ENCODE results near the gene LIN54. TPM values are rescaled to one million over a fixed set of nuclear protein-coding genes. Genes with fewer than 3 reads are reported as not detected.

Gene LIN54
- total and polyA plus RNA-seq, 2 of the 13 experiments (the other 11 are each of a cell fraction or from before 2014, with no cell fraction given): 25.2 to 32.9 TPM

DNA sequence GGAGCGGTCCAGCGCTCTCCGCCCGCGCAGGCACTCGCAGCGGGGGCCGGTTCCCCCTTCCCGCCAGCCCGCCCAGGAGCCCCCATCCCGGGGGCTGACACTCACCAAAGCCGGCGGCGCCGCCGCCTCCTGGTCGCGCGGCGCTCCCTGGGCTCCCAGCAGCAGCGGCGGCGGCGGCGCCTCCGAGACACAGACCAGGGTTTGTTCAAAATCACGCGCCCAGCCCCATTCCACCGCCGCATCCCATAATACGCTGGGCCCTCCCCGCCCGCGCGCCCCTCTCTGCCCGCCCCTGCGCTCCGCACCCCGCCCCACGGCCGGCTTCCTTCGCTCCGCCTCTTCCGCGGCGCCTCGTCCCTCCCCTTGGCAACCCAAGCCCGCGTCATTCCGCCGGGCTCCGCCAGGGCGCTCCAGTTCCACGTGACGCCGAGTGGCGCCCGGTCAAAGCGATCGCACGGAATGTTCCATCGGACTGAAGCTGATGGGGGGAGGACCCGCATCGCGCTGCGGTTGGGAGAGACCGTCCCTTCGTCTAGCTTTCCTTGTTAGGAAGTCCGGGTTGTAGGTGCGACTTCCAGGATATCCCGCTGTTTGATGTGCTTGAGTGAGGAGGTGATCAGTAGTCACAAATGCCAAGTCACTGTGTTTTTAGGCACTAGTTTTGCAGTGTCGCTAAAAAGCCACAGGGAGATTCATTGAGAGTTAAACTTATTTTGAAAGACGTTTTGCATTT, 2.2 kb upstream of the LIN54 start (continued):
- no peak for TF ChIP-seq ZBTB7A (CRISPR knock-in tag; IDR thresholded peaks at IDR 0.05)
- TF ChIP-seq SP4 (CRISPR knock-in tag; IDR thresholded peaks at IDR 0.05): peak; percentile 62; the same call in 1 of the 2 replicates
- no peak for TF ChIP-seq ZNF672 (CRISPR knock-in tag; IDR thresholded peaks at IDR 0.05)
- no peak for TF ChIP-seq NR2F1 (CRISPR knock-in tag; IDR thresholded peaks at IDR 0.05)
- TF ChIP-seq RBM22 (optimal IDR thresholded peaks at IDR 0.05; ENCODE audit: low read length): no peak
- TF ChIP-seq, protein P1, sequence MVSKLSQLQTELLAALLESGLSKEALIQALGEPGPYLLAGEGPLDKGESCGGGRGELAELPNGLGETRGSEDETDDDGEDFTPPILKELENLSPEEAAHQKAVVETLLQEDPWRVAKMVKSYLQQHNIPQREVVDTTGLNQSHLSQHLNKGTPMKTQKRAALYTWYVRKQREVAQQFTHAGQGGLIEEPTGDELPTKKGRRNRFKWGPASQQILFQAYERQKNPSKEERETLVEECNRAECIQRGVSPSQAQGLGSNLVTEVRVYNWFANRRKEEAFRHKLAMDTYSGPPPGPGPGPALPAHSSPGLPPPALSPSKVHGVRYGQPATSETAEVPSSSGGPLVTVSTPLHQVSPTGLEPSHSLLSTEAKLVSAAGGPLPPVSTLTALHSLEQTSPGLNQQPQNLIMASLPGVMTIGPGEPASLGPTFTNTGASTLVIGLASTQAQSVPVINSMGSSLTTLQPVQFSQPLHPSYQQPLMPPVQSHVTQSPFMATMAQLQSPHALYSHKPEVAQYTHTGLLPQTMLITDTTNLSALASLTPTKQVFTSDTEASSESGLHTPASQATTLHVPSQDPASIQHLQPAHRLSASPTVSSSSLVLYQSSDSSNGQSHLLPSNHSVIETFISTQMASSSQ (IDR thresholded peaks at IDR 0.05; ENCODE audit: low read depth): no peak; the same call in 1 of the 2 replicates
- TF ChIP-seq, protein P1 (CRISPR knock-in tag; IDR thresholded peaks at IDR 0.05; ENCODE audit: borderline replicate concordance): peak; percentile 70; the same call in 1 of the 2 replicates
- peak; percentile 67 for TF ChIP-seq UBTF (CRISPR knock-in tag; IDR thresholded peaks at IDR 0.05)
- TF ChIP-seq KDM4B (CRISPR knock-in tag; IDR thresholded peaks at IDR 0.05): no peak
- no peak for TF ChIP-seq ZNF569 (CRISPR knock-in tag; IDR thresholded peaks at IDR 0.05; ENCODE audit: borderline replicate concordance)
- TF ChIP-seq ZBTB21 (CRISPR knock-in tag; IDR thresholded peaks at IDR 0.05): no peak
- TF ChIP-seq HMG20B (CRISPR knock-in tag; conservative IDR thresholded peaks at IDR 0.05): no peak
- TF ChIP-seq TBP (CRISPR knock-in tag; IDR thresholded peaks at IDR 0.05): no peak
- TF ChIP-seq ELF1 (CRISPR knock-in tag; IDR thresholded peaks at IDR 0.05): peak; percentile 83
- TF ChIP-seq, protein P2, sequence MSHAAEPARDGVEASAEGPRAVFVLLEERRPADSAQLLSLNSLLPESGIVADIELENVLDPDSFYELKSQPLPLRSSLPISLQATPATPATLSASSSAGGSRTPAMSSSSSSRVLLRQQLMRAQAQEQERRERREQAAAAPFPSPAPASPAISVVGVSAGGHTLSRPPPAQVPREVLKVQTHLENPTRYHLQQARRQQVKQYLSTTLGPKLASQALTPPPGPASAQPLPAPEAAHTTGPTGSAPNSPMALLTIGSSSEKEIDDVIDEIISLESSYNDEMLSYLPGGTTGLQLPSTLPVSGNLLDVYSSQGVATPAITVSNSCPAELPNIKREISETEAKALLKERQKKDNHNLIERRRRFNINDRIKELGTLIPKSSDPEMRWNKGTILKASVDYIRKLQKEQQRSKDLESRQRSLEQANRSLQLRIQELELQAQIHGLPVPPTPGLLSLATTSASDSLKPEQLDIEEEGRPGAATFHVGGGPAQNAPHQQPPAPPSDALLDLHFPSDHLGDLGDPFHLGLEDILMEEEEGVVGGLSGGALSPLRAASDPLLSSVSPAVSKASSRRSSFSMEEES (CRISPR knock-in tag; IDR thresholded peaks at IDR 0.05): peak; percentile 97
- 0 out of 2 replicates have a peak, but pooled peaks have one; percentile 28 for TF ChIP-seq ZNF234 (CRISPR knock-in tag; conservative IDR thresholded peaks at IDR 0.05)
- no peak for TF ChIP-seq AGO1 (IDR thresholded peaks at IDR 0.05; ENCODE audit: low read depth, low read length, poor library complexity, severe bottlenecking)
- TF ChIP-seq SYNCRIP (IDR thresholded peaks at IDR 0.05; ENCODE audit: insufficient read depth, low read depth, low read length): no peak
- no peak for TF ChIP-seq KDM5B (CRISPR knock-in tag; IDR thresholded peaks at IDR 0.05; ENCODE audit: borderline replicate concordance)
- TF ChIP-seq ZC3H4 (CRISPR knock-in tag; IDR thresholded peaks at IDR 0.05; ENCODE audit: borderline replicate concordance): no peak
- TF ChIP-seq KLF6 (CRISPR knock-in tag; IDR thresholded peaks at IDR 0.05): peak; percentile 75; the same call in 1 of the 2 replicates
